ENCODE results near the gene SLC22A3. TPM values are rescaled to one million over a fixed set of nuclear protein-coding genes. Genes with fewer than 3 reads are reported as not detected.

Gene SLC22A3
- total RNA-seq, 4 donors from 2014 or later: 11.8 to 31.0 (median 22.3) TPM

DNA sequence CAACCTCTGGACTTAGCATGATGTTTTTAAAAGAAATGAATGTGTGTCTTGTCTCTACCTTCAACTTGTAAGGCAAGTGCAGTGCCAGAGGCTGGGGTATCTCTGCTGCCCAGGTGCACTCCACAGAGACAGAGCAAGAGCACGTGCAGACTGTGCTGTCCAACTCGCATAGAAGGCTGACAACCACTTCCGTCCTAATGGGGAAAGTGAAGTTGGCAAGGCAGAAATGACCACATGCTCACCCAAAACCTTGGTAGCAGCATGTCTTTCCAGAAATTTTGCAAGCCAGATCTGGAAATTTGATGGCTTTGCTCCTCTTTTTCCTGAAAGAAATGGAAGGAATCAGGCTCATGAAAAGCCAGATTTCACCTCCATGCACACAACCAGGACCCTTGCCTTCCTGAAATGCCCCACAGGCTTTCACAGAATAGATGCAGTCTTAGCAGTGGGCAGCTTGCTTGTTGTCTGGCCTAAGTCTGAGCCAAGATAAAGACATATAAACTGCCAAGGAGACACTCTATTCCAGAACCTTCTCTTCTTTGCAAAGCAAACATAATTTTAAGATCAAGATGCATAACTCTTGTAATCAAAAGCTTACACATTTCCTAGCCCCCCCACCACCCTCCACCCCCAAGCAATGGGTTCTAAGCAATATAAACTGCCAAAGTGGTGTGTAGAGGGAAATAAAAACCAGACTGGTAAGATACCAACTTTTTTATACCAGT, 26.8 kb downstream of the SLC22A3 start:
- ATAC-seq: no peak

GRCh38 chr6:160375561-160375949, 27.4 kb downstream of the SLC22A3 start:
- no peaks in the 10 kb centered on the region for H3K36me3 ChIP-seq
- H3K4me1 ChIP-seq: peaks cover 0 to 6% (median 3%) of the 10 kb centered on the region in 3 donors
- no peaks in the 10 kb centered on the region for H3K9me3 ChIP-seq
- H3K4me3 ChIP-seq: no peak overlapping the region
- no peak overlapping the region for H3K27ac ChIP-seq
- WGBS, 2 donors (ENCODE audit: low coverage in 1 of 2): 85 to 92% methylated on average over 2 of the region's 2 CpGs
- TF ChIP-seq CTCF (IDR thresholded peaks at IDR 0.05) (no peak), POLR2A (IDR thresholded peaks at IDR 0.05) (no peak), EP300 (IDR thresholded peaks at IDR 0.05) (no peak), POLR2AphosphoS5 (IDR thresholded peaks at IDR 0.05) (no peak)
- no peak for ATAC-seq
- no peaks in the 10 kb centered on the region for H3K27me3 ChIP-seq

More for the DNA sequence above, 26.8 kb downstream of the SLC22A3 start:
- TF ChIP-seq POLR2AphosphoS5 (IDR thresholded peaks at IDR 0.05) (no peak), POLR2A (IDR thresholded peaks at IDR 0.05) (no peak), CTCF (IDR thresholded peaks at IDR 0.05) (no peak), EP300 (IDR thresholded peaks at IDR 0.05) (no peak)
- H3K36me3 ChIP-seq: no peaks in the 10 kb centered on the region
- 39 to 55% methylated on average over 3 of the region's 3 CpGs for WGBS, 2 donors (ENCODE audit: low coverage in 1 of 2)
- no peak overlapping the region for H3K27ac ChIP-seq
- H3K4me3 ChIP-seq: no peak overlapping the region
- H3K9me3 ChIP-seq: peaks cover 0 to under 1% (median 0%) of the 10 kb centered on the region in 3 donors
- H3K27me3 ChIP-seq: no peaks in the 10 kb centered on the region
- H3K4me1 ChIP-seq: peaks cover 0 to 6% (median 3%) of the 10 kb centered on the region in 3 donors

- Histone ChIP-seq H3K4me1 (peaks cover 0 to 6% (median 3%) of the 10 kb centered on the region in 3 donors), H3K27ac (no peak overlapping the region), H3K4me3 (no peak overlapping the region), H3K9me3 (no peaks in the 10 kb centered on the region), H3K27me3 (no peaks in the 10 kb centered on the region), H3K36me3 (no peaks in the 10 kb centered on the region)
- TF ChIP-seq POLR2AphosphoS5 (IDR thresholded peaks at IDR 0.05) (no peak), CTCF (IDR thresholded peaks at IDR 0.05) (no peak), EP300 (IDR thresholded peaks at IDR 0.05) (no peak), POLR2A (IDR thresholded peaks at IDR 0.05) (no peak)
- ATAC-seq: no peak
- 100% methylated on average over 1 to 2 of the region's 2 CpGs for WGBS, 2 donors (ENCODE audit: low coverage in 1 of 2)
Observed at GRCh38 chr6:160376445-160376844, 28.3 kb downstream of the SLC22A3 start.

GRCh38 chr6:160378218-160378617, 30.0 kb downstream of the SLC22A3 start:
- no peak overlapping the region for H3K27ac ChIP-seq
- WGBS, 2 donors (ENCODE audit: low coverage in 1 of 2): 69 to 77% methylated on average over 5 of the region's 5 CpGs
- no peaks in the 10 kb centered on the region for H3K36me3 ChIP-seq
- H3K27me3 ChIP-seq: no peaks in the 10 kb centered on the region
- no peak for TF ChIP-seq POLR2A (IDR thresholded peaks at IDR 0.05)
- TF ChIP-seq CTCF (IDR thresholded peaks at IDR 0.05): no peak
- TF ChIP-seq POLR2AphosphoS5 (IDR thresholded peaks at IDR 0.05): no peak
- peaks cover 0 to 6% (median 3%) of the 10 kb centered on the region in 3 donors for H3K4me1 ChIP-seq
- ATAC-seq: peak; percentile 39
- H3K9me3 ChIP-seq: peaks cover 0 to 13% (median 0%) of the 10 kb centered on the region in 3 donors
- H3K4me3 ChIP-seq: no peak overlapping the region

DNA sequence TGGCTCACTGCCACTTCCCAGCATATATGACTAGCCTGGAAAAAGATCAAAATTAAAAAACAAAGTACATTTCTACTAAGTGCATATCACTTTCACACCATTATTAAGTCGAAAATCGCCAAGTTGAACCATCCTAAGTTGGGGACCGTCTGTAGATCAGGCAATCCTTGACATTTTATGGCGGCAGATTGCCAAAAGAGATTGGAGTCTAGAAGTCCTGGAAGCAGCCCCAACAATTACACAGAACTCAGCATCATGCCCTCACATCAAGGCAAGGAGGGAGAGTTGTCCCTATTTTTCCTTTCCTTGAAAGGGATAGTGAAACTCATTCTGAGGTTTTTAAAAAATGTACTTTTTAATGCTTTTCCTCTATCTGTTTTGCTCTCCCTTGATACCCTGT, 30.7 kb downstream of the SLC22A3 start:
- H3K36me3 ChIP-seq: no peaks in the 10 kb centered on the region
- 48 to 60% methylated on average over 4 of the region's 4 CpGs for WGBS, 2 donors (ENCODE audit: low coverage in 1 of 2)
- no peak for ATAC-seq
- H3K27ac ChIP-seq: no peak overlapping the region
- no peak overlapping the region for H3K4me3 ChIP-seq
- peaks cover 0 to 13% (median 0%) of the 10 kb centered on the region in 3 donors for H3K9me3 ChIP-seq
- peaks cover 0 to 6% (median 3%) of the 10 kb centered on the region in 3 donors for H3K4me1 ChIP-seq
- no peak for TF ChIP-seq POLR2A (IDR thresholded peaks at IDR 0.05)
- TF ChIP-seq POLR2AphosphoS5 (IDR thresholded peaks at IDR 0.05): no peak
- TF ChIP-seq EP300 (IDR thresholded peaks at IDR 0.05): no peak
- no peaks in the 10 kb centered on the region for H3K27me3 ChIP-seq

Measured in gastroesophageal sphincter (tissue), 4 donors.